ENCODE measurements around the gene RNF222. TPM values are rescaled to one million over a fixed set of nuclear protein-coding genes. Genes with fewer than 3 reads are reported as not detected.

Gene RNF222
- polyA plus RNA-seq, 2 of the 4 experiments (the other 2 are of a cell fraction) = not detected

- FAIRE-seq (no peak), DNase-seq (ENCODE audit: low read depth in 1 of 2, low spot score in 1 of 2) (no peak), ATAC-seq (no peak)
- 63% methylated on average over 3 of the region's 3 CpGs for WGBS (ENCODE audit: missing lambda C conversion rate)
- Histone ChIP-seq H3K27ac (no peak overlapping the region), H3K9me3 (no peaks in the 10 kb centered on the region), H3K4me1 (peaks cover 9% of the 10 kb centered on the region), H3K4me3 (no peak overlapping the region), H3K4me2 (no peak overlapping the region)
- ChIA-PET CTCF (interaction anchor here (0.9 to 1.6 kb wide), 9 partner anchors 10 to 301 kb away, joined by 3 to 5 read pairs (median 3); partner anchors contain the start of gene KRABD2), POLR2A (interaction anchor here (1.3 to 1.7 kb wide), 2 partner anchors 16 to 23 kb away, joined by 3 read pairs; no protein-coding TSS in a partner anchor)
- TF ChIP-seq PBX3 (IDR thresholded peaks at IDR 0.05) (no peak), RNF2 (IDR thresholded peaks at IDR 0.05; ENCODE audit: borderline replicate concordance, low read depth) (no peak), RAD21 (conservative IDR thresholded peaks at IDR 0.05 in 1 of 2, IDR thresholded peaks at IDR 0.05 in 1 of 2) (no peak), ZSCAN20 (CRISPR knock-in tag; IDR thresholded peaks at IDR 0.05) (no peak), HES2 (IDR thresholded peaks at IDR 0.05) (no peak), KDM5A (IDR thresholded peaks at IDR 0.05) (no peak), SREBF2 (IDR thresholded peaks at IDR 0.05) (no peak), CHD4 (IDR thresholded peaks at IDR 0.05; ENCODE audit: borderline replicate concordance) (no peak), RARB (CRISPR knock-in tag; IDR thresholded peaks at IDR 0.05) (no peak), USF2 (IDR thresholded peaks at IDR 0.05) (no peak), POLR2A (IDR thresholded peaks at IDR 0.05; ENCODE audit: low read length) (no peak), HMGXB4 (CRISPR knock-in tag; IDR thresholded peaks at IDR 0.05; ENCODE audit: borderline replicate concordance) (no peak), HDAC2 (IDR thresholded peaks at IDR 0.05) (no peak)
Observed at GRCh38 chr17:8360751-8361150, 36.9 kb downstream of the RNF222 start.

GRCh38 chr17:8360260-8360659 lies 37.4 kb downstream of the RNF222 start:
- Histone ChIP-seq H3K27ac (no peak overlapping the region), H3K4me2 (no peak overlapping the region), H3K4me3 (no peak overlapping the region), H3K9me3 (no peaks in the 10 kb centered on the region), H3K4me1 (peaks cover 9% of the 10 kb centered on the region)
- WGBS (ENCODE audit: missing lambda C conversion rate) = 38% methylated on average over 3 of the region's 3 CpGs
- FAIRE-seq (no peak), DNase-seq (ENCODE audit: low read depth in 1 of 2, low spot score in 1 of 2) (no peak), ATAC-seq (no peak)
- TF ChIP-seq CBX8 (IDR thresholded peaks at IDR 0.05) (no peak), TP53 (CRISPR knock-in tag; IDR thresholded peaks at IDR 0.05) (no peak), SREBF2 (IDR thresholded peaks at IDR 0.05) (no peak), EHF (CRISPR knock-in tag; IDR thresholded peaks at IDR 0.05) (no peak), HOXB5 (CRISPR knock-in tag; IDR thresholded peaks at IDR 0.05) (no peak), BHLHE40 (IDR thresholded peaks at IDR 0.05; ENCODE audit: low read depth, low read length) (no peak), ESRRA (IDR thresholded peaks at IDR 0.05; ENCODE audit: borderline replicate concordance, low read length) (no peak), JUN (IDR thresholded peaks at IDR 0.05) (no peak), E2F6 (IDR thresholded peaks at IDR 0.05; ENCODE audit: borderline replicate concordance, low read depth) (no peak), HES2 (IDR thresholded peaks at IDR 0.05) (no peak), HDAC2 (IDR thresholded peaks at IDR 0.05) (no peak), EP300 (IDR thresholded peaks at IDR 0.05) (no peak), EHMT2 (IDR thresholded peaks at IDR 0.05; ENCODE audit: low read depth) (no peak), FOXS1 (CRISPR knock-in tag; IDR thresholded peaks at IDR 0.05) (no peak), CEBPB (IDR thresholded peaks at IDR 0.05) (no peak), MYC (IDR thresholded peaks at IDR 0.05; ENCODE audit: borderline replicate concordance, low read length) (no peak), ATOH8 (CRISPR knock-in tag; IDR thresholded peaks at IDR 0.05; ENCODE audit: low read depth) (no peak), SMC3 (IDR thresholded peaks at IDR 0.05) (no peak)
- ChIA-PET CTCF (interaction anchor here (0.9 to 1.5 kb wide), 5 partner anchors 17 to 300 kb away, joined by 3 to 5 read pairs (median 3); partner anchors contain the start of gene KRABD2), POLR2A (interaction anchor here (1.3 to 1.7 kb wide), 2 partner anchors 17 to 23 kb away, joined by 3 read pairs; no protein-coding TSS in a partner anchor)
